Fibroblast of skin of right biceps (primary cell): ENCODE data around the gene COMMD6.

ENCODE experiments used
- DNase-seq: peaks from one replicate; pipeline ENCODE4 v3.0.0-alpha.2; 2013

Gene COMMD6

GRCh38 chr13:75518439-75519088 is 19.1 kb downstream of the COMMD6 start:
- DNase-seq = no peak

GRCh38 chr13:75514080-75514995 is 23.3 kb downstream of the COMMD6 start:
- DNase-seq = peak; percentile 70

- no peak for DNase-seq
These were observed 24.4 kb downstream of the COMMD6 start for GRCh38 chr13:75513271-75513670.

- DNase-seq = no peak
These were observed 25.4 kb downstream of the COMMD6 start for GRCh38 chr13:75512253-75512652.

GRCh38 chr13:75511051-75511625 is 26.5 kb downstream of the COMMD6 start:
- no peak for DNase-seq

GRCh38 chr13:75508002-75508548 is 29.6 kb downstream of the COMMD6 start:
- DNase-seq = no peak

GRCh38 chr13:75507027-75508001 is 30.3 kb downstream of the COMMD6 start:
- no peak for DNase-seq

- DNase-seq = no peak
These were observed 31.6 kb downstream of the COMMD6 start for GRCh38 chr13:75506018-75506417.

- DNase-seq = no peak
These were observed 32.3 kb downstream of the COMMD6 start for GRCh38 chr13:75505327-75505726.

- peak; percentile 86 for DNase-seq
These were observed 41.7 kb downstream of the COMMD6 start for GRCh38 chr13:75495938-75496337.

- DNase-seq = peak; percentile 49
These were observed 43.1 kb downstream of the COMMD6 start for GRCh38 chr13:75494491-75494890.

- no peak for DNase-seq
These were observed 44.5 kb downstream of the COMMD6 start for GRCh38 chr13:75493156-75493555.

GRCh38 chr13:75492389-75492788 is 45.3 kb downstream of the COMMD6 start:
- peak; percentile 74 for DNase-seq

GRCh38 chr13:75491376-75491775 is 46.3 kb downstream of the COMMD6 start:
- no peak for DNase-seq

GRCh38 chr13:75489502-75490263 is 48.0 kb downstream of the COMMD6 start:
- DNase-seq = peak; percentile 46

- DNase-seq = no peak
These were observed 51.2 kb downstream of the COMMD6 start for GRCh38 chr13:75486146-75487062.

GRCh38 chr13:75485286-75486062 is 52.2 kb downstream of the COMMD6 start:
- DNase-seq = peak; percentile 79

- DNase-seq = no peak
These were observed 54.9 kb downstream of the COMMD6 start for GRCh38 chr13:75482820-75483079.

- peak; percentile 90 for DNase-seq
These were observed 55.4 kb downstream of the COMMD6 start, which contains the start of gene TBC1D4 for GRCh38 chr13:75482070-75482819. Gene TBC1D4 (minus strand): TSS chr13:75482169. CDS start chr13:75481767, 402 bp downstream.
